Activated CD8-positive, alpha-beta memory T cell treated with anti-CD3 and anti-CD28 coated beads for 36 hours (primary cell): ENCODE results near the gene PPIG. TPM values are rescaled to one million over a fixed set of nuclear protein-coding genes. Genes with fewer than 3 reads are reported as not detected.
"Not testable (repeated sequence)": the region's sequence is repeated elsewhere in the genome, so short reads cannot be mapped to it uniquely, and the experiment has no call there.

ENCODE experiments used
- CTCF ChIA-PET: fragments of 350-600 bp; sonication (Branson Sonifier 250); formaldehyde crosslinking; loops from one replicate; lab custom pipeline; 2021; ENCODE audit warnings: antibody characterized with exemption; lab: Charles Lee
- POLR2A ChIA-PET: fragments of 350-600 bp; sonication (Branson Sonifier 250); formaldehyde crosslinking; loops from one replicate; lab custom pipeline; 2021; ENCODE audit warnings: antibody characterized with exemption; lab: Charles Lee
- total RNA-seq, 2 experiments: library from RNA; stranded (reverse); gene quantifications; one replicate each; pipeline ENCODE4 v1.2.3, GENCODE V29; 2021

Gene PPIG
- total RNA-seq, 2 experiments from 2014 or later: 59.4 to 62.6 TPM

DNA sequence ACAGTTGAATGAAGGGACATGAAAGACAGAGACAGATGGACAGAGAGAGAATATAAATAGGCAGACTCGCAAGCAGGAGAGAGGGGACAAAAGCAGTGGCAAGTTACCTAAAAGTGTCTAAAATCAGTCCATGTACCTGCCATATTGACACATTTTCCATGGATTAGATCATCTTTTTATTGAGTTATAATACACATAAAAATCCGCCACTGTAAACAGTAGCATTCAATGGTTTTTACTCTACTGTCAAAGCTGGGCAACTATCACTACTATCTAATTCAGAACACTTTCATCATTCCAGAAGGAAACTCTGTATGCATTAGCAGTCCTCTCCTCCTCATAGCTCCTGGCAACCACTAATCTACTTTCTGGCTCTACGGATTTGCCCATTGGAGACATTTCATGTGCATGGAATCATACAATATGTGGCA lies 100.0 kb downstream of the PPIG start:
- POLR2A ChIA-PET: interaction anchor here (0.5 to 0.7 kb wide), 2 partner anchors 59 to 117 kb away, joined by 3 to 4 read pairs; no protein-coding TSS in a partner anchor
- CTCF ChIA-PET: interaction anchor here (1.8 kb wide), 1 partner anchor 9 kb away, joined by 10 read pairs; the partner anchor contains the start of genes CFAP210 and PHOSPHO2

DNA sequence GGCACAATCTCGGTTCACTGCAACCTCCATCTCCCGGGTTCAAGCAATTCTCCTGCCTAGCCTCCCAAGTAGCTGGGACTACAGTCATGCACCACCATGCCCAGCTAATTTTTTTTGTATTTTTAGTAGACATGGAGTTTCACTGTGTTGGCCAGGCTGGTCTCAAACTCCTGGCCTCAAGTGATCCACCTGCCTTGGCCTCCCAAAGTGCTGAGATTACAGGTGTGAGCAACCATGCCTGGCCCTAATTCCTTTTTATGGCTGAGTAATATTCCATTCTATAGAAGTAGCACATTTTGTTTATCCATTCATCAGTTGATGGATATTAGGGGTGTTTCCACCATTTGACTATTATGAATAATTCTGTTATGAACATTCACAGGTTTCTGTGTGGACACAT lies 100.6 kb downstream of the PPIG start:
- CTCF ChIA-PET: interaction anchor here (1.8 kb wide), 1 partner anchor 9 kb away, joined by 10 read pairs; the partner anchor contains the start of genes CFAP210 and PHOSPHO2
- POLR2A ChIA-PET: interaction anchor here (0.7 kb wide), 1 partner anchor 59 kb away, joined by 3 read pairs; no protein-coding TSS in a partner anchor

DNA sequence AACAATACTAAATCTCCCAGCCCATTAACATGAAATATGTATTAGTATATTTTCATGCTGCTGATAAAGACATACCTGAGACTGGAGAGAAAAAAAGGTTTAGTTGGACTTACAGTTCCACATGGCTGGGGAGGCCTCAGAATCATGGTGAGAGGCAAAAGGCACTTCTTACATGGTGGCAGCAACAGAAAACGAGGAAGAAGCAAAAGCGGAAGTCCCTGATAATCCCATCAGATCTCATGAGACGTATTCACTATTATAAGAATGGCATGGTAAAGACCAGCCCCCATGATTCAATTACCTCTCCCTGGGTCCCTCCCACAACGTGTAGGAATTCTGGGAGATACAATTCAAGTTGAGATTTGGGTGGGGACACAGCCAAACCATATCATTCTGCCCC lies 102.7 kb downstream of the PPIG start:
- CTCF ChIA-PET, POLR2A ChIA-PET: not testable (repeated sequence)

DNA sequence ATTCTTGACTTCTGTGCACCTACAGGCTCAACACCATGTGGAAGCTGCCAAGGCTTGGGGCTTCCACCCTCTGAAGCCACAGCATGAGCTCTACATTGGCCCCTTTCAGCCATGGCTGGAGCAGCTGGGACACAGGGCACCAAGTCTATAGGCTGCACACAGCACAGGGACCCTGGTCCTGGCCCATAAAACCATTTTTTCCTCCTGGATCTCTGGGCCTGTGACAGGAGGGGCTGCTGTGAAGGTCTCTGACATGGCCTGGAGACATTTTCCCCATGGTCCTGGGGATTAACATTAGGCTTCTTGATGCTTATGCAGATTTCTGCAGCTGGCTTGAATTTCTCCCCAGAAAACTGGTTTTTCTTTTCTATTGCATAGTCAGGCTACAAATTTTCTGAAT lies 103.8 kb downstream of the PPIG start:
- CTCF ChIA-PET: interaction anchor here (0.6 kb wide), 1 partner anchor 37 kb away, joined by 4 read pairs; no protein-coding TSS in a partner anchor
- POLR2A ChIA-PET: not testable (repeated sequence)

DNA sequence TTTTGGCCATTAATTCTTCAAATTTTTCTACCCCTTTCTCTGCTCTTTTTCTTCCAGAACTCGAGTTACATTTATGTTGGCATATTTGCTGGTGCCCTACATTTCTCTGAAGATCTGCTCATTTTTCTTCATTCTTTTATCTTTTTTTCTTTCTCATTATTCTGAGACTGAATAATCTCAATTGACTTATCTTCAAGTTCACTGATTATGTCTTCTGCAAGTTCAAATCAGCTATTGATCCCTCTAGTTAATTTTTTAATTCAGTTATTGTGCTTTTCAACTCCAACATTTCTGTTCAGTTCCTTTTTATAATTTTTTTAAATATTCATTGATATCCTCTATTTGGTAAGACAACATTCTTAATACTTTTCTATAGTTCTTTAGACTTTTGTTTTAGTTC lies 106.8 kb downstream of the PPIG start:
- POLR2A ChIA-PET: interaction anchor here (0.7 kb wide), 2 partner anchors 78 to 482 kb away, joined by 3 to 6 read pairs; no protein-coding TSS in a partner anchor
- CTCF ChIA-PET: no interaction called here

Other genes with a start within 250 kb of the PPIG start
- under 1 TPM; 0.08 to 0.17 TPM for gene LRP2, start 221.8 kb upstream of the PPIG start, total RNA-seq
- 1 to 10 TPM; 4.9 TPM for gene BBS5, start 104.9 kb upstream of the PPIG start, total RNA-seq
- under 1 TPM; 0.15 to 0.25 TPM for gene KLHL41, start 74.6 kb upstream of the PPIG start, total RNA-seq
- 10 to 100 TPM; 66.1 to 66.8 TPM for gene FASTKD1, start 10.5 kb upstream of the PPIG start, total RNA-seq
- under 1 TPM; 0.50 to 0.63 TPM for gene CFAP210, start 110.1 kb downstream of the PPIG start, total RNA-seq
- 1 to 10 TPM; 5.0 to 5.4 TPM for gene PHOSPHO2, start 110.1 kb downstream of the PPIG start, total RNA-seq
- 10 to 100 TPM; 14.6 to 15.2 TPM for gene KLHL23, start 149.5 kb downstream of the PPIG start, total RNA-seq
- gene SSB, start 214.5 kb downstream of the PPIG start, total RNA-seq: 100 to 1,000 TPM; 103 to 111 TPM
- gene METTL5, start 240.6 kb downstream of the PPIG start, total RNA-seq: 100 to 1,000 TPM in 1 of 2 experiments, 10 to 100 TPM in 1; 89.7 to 102 TPM
- gene UBR3, start 243.1 kb downstream of the PPIG start, total RNA-seq: 10 to 100 TPM; 19.5 to 23.8 TPM